Activated CD4-positive, alpha-beta T cell treated with anti-CD3 and anti-CD28 coated beads, Interleukin-2, amount 50 U/mL, for 24 hours (primary cell): ENCODE measurements around the gene SLC19A3.
"Not testable (repeated sequence)": the region's sequence is repeated elsewhere in the genome, so short reads cannot be mapped to it uniquely, and the experiment has no call there.

Experiments used
- DNase-seq, 2 donors: peaks; one replicate each; pipeline ENCODE4 v3.0.0-alpha.2; 2020; ENCODE audit warnings: low read depth in 1 of 2, low spot score in 1 of 2

SLC19A3 gene

DNA sequence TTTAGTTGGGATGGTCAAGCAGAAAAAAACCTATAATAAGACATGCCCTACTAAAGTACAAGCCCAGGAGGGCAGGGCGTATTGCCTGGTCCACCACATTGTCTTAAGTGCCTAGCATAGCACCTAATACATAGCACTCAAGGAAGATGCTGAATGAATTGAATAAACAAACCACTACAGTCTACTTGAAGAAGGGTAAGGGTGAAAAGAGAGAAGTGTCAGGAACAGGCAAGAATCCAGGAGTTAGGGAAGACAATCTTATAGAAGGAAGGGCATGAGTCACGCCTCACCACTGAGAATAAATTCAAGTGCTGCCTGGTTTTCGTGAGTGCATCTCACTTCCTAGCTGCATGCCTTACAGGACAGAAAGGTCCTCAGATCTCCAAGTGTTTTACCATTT is 13.9 kb downstream of the SLC19A3 start:
- DNase-seq = no peak

DNA sequence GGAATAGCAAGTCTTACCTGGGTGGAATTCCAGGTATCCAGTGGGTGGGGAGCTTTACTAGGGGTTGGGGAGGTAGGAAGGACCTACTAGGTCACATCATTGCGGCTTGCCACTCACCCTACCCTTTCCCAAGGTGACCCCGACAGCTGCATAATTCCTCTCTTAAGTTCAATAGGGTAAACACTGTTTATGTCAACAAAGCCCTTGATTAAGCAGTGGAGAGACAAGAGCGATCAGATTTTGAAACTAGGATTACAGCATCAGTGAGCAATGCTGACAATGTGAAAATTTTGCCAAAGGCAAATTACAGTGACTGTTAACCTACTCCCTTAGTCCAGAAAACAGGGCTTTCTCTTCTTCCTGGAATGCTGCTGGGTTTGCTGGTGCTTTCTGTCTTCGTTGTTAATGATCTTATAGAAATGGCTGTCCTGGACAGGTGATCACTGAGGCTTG is 14.5 kb downstream of the SLC19A3 start:
- no peak for DNase-seq

DNA sequence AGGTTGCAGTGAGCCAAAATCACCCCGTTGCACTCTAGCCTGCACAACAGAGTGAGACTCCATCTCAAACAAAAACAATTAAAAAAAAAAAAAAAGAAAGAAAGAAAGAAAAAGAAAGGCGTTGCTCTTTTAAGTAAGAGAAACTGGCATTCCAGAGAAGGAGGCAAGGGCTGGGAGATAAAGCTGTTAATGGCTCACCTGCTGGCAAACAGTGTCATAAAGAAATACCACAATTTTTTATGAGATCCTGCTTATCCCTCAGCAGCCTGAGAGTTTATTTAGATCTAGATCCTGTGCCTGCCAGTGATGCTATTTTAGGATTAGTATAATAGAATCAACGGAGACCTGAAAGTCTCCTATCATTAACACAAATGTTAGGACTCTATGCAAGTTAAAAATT is 16.3 kb downstream of the SLC19A3 start:
- DNase-seq = no peak

DNA sequence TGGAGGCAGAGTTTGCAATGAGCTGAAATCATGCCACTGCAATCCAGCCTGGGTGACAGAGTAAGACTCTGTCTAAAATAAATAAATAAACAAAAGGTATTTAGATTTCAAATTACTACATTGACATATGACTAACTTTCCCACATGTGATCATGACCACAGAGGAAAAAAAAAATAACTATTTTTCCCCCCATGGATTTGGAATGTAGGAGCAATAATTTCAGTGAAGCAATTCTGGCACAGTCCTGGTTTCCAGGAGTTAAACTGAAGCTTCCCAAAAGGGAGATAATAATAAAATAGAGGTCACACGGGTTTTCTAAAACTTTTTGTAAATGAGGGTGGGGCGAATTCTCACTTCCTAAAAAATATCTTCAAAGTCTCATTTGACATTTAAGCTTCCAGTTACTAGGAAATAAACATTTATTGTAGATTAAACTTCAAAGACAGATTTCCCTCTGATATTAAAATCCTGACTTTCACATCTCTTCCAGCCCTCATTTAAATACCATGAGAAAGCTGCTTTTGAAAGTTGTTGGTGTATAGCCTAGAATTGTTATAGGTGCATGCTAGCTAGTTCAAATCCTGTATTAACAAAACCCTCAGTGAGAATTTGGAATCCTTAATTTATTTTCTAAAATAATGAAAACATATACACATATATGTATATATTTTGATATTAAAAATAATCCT is 20.7 kb downstream of the SLC19A3 start:
- DNase-seq = no peak

DNA sequence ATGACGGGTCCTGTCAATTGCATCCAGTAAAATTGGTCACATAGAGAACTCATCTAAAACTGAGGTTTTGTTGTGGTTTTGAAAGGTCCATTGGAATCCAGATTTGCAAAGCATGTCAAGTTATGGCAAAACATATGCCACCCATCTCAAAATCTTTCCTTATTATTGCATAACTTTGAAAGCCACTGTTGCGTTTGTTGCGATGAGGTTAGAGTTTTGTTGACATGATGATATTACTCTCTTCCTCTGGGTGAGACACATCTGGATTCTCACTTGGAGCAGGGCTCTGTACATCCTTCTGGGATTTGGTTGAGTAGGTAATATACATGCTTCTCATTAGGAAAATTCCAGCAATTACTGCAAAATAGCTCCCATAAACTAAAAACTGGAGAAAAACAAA is 30.6 kb downstream of the SLC19A3 start:
- DNase-seq = no peak

DNA sequence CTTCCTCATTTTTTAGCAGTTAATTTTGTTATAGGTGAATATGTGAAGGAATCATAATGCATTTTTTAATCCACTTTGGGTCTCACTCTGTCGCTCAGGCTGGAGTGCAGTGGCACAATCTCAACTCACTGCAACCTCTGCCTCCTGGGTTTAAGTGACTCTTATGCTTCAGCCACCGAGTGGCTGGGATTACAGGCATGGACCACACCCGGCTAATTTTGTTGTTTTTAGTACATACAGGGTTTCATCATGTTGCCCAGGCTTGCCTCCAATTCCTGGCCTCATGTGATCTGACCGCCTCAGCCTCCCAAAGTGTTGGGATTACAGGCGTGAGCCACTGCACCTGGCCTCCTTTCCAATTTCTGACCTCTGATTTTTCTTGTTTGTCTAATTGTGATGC is 33.6 kb downstream of the SLC19A3 start:
- no peak for DNase-seq

DNA sequence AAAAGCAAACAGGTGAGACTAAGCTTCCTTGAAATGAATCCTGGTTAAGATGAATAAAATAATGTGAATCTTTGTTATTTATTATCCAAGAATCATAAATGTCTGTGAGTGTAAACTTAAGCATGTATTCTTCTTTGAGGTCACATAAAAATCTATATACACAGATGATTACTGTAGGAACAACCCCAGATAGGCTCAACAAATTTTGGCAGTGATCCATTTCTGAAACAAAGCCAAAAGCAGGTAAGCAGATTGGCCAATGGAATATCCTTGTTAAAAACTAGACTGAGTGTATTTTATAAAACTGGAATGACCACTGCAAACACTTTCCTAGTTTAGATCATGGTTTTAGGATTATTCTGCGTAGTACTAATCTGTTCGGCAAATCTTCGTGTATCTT is 39.9 kb downstream of the SLC19A3 start:
- DNase-seq = no peak

DNA sequence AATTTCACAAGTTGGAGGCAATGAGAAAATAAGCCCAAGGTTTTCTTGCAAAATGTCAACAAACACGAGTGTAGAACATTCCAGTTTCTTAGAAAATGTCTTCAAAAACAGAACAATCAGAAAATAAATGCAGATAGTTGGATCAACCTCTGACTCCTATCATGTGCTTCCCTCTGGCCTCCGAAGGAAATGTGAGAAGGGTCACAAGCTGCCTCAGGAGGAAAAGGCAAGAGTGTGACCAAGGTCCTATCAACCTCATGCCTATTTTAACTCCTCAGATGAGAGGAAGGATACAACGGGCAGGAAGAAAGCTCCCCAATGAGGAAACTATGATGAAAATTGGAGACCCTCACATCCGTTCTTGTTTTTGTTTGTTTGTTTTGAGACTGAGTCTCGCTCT is 43.3 kb downstream of the SLC19A3 start:
- DNase-seq = no peak

DNA sequence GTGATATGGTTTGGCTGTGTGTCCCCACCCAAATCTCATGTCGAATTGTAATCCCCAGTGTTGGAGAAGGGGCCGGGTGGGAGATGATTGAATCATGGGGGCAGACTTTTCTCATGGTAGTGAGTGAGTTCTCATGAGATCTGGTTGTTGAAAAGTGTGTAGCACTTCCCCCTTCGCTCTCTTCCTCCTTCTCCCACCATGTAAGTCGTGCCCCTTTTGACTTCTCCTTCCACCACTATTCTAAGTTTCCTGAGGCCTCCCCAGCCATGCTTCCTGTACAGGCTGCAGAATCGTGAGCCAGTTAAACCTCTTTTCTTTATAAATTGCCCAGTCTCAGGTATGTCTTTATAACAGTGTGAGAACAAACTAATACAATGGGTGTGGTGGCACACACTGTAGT is 44.2 kb downstream of the SLC19A3 start:
- DNase-seq = not testable (repeated sequence)

DNA sequence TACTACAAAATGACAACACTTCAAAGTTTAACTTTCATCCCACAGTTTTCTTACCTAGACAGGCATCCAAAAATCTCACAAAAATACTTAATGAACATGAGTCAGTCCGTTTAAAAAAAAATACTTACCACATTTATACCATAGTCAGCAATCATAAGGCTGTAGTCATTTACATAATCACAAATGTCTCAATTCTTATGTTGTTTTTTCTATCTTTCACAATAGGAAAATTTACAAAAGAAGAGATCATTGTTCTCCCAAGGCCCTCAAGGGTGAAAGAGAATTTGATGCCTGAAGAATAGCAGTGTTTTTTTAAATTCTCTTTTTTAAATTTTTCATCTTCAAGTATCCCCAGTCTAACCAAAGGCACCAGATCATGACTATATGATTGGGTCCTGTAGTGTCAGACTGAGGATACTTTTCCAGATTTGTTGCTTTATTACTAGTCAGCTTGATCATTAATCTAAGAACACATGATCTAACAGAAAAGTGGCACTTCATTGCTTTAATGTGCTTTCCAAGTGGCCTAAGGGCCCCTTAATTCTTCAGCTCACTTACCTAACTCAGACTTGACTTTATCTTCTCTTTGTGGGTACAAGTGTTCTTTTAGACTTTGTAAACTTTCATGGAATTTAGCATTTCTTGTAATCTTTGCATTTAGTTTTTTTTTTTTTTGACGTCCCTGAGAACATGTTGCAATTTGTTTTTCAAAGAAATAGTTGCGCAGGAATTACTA is 46.5 kb downstream of the SLC19A3 start:
- DNase-seq = no peak

DNA sequence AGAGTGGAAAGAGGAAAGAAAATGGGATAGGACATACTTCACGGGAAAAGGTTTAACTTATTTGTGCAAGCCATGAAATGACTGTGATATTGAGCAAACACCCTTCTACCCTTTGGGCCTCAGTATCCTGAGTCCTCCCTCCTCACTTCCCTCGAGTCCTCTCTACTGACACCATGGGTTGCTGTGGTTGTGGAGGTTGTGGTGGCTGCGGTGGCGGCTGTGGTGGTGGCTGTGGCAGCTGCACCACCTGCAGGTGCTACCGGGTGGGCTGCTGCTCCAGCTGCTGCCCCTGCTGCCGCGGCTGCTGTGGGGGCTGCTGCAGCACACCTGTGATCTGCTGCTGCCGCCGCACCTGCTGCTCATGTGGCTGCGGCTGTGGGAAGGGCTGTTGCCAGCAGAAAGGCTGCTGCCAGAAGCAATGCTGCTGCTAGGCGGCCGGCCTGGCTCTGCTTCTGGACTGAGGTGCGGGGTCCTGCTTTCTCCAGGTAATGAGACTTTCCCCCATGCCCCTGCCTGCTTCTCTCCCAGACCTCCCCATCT is 51.1 kb downstream of the SLC19A3 start, which contains the start of gene SCYGR5:
TSS of gene SCYGR5 (plus strand) at position 174 of the 540 bp plus-strand sequence. CDS start at position 174, 0 bp downstream.
- DNase-seq = not testable (repeated sequence)

DNA sequence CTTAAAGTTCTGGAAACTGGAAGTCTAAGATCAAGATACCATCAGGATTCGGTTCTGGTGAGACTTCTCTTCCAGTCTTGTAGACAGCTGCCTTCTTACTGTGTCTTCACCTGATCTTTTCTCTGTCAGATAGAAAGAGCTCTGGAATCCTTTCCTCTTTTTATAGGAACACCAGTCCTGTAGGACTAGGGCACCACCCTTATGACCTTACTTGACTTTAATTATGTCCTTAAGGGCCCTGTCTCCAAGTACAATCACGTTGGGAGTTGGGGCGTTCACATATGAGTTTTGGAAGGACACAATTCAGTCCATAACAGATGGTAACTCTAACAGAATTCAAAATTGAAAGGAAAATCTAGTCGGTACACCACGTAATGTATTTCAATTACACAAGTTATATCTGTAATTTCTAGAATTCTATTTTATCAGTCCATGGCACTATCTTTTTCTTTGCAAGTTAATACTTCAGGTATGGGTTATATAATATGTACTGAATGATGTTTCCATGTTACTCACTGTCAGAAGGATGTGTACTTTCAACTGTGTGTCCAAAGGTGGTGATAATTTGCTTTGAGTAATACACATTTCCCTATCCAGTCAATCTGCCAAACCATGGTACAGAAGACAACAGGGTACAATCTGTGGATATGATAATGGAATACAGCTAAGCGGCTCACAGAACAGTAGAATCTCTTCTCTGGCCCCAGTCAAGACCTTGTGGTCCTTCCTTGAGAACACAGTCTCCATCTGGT is 52.5 kb downstream of the SLC19A3 start:
- DNase-seq = no peak

DNA sequence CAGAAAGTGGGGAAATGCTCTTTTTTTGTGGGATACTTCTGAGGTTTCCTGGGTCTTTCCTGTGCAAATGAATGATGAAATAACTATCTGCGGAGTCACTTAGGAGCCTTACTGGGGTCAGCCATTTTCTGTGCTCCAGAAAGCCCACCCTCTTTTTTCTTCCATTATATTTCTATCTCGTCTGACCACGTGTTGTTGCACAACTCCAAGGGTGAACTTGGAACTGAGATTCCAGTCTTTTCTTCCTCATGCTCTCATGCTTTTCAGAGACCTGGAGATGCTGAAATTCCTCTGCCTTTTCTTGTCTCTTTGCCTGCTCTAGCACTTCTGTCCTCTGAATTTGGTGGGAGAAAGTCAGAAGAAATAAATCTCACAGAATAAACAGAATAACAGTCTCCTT is 56.0 kb downstream of the SLC19A3 start:
- no peak for DNase-seq

DNA sequence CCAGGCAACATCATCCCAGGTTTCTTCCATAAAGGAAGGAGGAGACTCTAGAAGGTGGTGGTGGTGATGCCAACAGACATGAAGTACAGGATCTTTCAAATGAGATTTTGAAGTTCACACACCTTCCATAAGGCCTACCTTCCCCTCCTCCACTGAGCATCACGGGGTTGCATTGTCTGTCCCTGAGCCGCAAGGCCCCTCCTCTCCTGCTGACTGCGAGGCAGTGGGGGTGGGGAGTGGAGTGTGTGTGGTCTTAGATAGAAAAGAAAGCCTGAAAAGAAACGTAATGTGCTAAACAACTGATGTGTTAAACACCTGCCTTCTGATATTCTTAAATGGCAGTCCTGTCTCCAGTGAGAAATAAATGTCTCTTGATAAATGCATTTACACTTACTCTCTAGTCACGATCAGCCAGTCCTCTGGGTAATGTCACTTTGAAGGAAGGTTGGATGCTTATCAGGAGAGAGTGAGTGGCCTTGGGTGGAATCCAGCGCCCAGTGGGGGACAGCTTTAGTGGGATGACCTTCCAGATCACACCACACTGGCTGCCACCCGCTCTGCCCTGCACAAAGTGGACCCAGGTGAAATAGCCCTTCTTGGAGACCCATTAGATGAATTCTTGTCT is 56.7 kb downstream of the SLC19A3 start:
- no peak for DNase-seq

DNA sequence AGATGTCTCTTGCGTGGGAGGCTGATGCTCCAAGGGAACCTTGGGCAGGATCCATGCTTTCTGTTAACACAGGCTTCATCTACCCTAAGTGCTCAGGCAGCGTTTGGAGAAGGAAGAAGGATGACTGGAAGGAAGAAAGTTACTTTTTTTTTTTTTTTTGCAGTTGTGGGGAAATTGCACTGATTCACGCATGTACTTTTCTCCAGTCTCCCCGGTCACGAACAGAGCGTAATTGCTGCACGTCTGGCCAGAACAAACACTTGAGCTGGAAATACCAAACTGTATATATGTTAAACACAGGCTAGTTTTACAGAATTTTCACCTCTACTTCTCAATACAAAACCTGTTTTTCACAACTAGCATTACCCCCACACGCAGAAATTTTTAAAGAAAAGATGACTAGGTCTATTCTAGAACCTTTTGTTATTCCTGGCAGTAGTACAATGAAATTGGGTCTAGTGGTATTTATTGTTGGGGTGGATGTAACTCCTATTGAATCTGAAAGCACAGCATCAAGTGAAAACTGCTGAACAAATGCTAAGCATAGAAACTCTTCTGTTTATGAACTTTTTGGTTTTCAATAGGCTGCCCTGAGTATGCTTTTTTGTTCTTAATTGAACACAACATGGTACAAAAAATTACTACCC is 60.5 kb downstream of the SLC19A3 start:
- no peak for DNase-seq

DNA sequence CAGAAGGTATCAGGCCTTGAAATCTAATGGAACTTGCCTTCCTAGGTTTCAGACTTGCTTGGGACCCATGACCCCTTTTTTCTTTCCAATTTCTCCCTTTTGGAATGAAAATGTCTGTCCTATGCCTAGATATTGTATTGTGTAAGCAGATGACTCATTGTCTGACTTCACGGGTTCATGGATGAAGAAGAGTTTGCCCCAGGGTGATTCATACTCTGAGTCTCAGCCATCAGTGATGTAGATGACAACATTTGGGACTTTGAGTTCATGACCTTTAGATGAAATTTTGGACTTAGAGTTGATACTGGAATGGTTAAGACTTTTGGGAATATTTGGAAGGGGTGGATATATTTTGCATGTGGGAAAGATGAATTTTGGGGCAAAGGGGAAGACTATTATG is 62.4 kb downstream of the SLC19A3 start:
- DNase-seq = peak in 1 of 2 donors; percentile 10

DNA sequence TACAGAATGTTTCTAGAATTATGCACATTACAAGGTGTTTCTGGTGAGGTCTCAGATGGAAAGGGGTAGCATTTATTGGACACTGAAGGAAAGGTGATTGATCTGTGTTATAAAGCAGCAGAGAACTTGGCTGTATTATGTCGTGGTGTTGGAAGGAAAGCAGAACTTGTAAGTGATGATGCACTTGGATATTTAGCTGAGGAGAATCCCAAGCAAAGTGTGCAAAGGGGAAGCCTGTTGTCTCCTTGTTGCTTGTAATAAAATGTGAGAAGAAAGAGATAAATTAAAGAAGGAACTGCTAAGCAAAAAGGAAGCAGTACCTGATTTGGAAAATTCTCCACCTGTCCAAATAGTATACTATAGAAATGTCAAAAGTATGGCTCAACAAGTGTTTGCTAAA is 63.4 kb downstream of the SLC19A3 start:
- no peak for DNase-seq

DNA sequence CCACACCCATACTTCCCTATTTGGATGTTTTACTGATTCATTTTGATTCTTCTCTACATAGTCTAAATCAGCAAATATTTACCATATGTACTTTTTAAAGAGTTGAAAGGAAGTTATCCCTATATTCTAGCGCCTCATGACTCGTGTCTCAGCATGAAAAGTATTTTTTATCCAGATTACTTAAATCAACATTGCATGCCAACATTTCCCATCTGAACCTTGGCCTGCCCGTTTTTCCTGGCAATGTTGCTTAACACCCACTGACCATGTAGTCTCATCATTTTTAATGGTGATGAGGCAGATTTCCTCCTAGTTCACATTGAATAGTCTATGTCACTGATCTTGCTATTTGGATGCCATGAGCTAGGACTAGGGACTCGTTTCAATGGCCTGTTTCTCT is 64.4 kb downstream of the SLC19A3 start:
- no peak for DNase-seq

DNA sequence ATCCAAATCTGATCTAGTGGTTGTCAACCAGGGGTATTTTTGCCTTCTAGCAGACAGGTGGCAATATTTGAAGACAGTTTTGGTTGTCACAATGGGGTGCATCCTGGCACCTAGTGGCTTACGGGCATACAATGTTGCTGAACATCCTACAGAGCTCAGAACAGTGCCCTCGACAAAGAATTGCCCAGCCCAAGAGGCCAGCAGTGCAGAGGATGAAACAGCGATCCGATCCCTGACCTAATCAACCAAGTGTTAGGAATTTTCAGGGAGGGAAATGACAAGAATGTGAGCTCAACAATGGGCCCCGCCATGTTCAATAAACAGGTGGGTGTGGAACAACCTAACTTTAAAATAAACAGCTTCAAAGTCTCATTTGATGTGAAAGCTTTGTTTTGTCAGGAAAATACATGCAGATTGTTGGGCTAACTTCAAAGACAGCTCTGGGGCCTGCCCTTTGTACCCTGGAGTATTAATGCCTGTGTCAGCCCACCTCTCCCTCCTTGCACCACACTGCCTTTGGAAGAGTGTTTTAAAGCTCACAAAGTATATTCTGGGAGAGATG is 73.8 kb downstream of the SLC19A3 start:
- DNase-seq = no peak

DNA sequence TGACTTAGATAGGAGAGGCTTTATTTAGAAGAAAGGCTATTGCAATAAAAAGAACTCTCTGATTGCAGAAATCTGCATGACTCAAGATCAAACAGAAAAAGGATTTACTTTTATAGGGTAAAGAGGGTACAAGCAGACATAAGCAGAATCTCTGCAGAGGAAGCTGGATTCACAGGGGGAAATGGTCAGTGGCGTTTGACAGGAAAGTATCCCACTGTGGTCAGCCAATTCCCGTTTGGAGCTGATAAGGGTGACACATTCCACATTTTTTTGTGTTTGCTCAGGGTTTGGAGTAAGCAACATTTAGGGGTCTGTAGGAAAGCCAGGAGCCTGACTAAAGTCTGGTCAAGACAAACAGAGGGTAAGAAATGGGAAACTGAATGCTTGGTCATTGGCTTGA is 75.2 kb downstream of the SLC19A3 start:
- no peak for DNase-seq
